NCI-H1092 (cell line): ENCODE measurements around the gene TOMM70.
"Not testable (repeated sequence)": the region's sequence is repeated elsewhere in the genome, so short reads cannot be mapped to it uniquely, and the experiment has no call there.

Experiments
- DNase-seq: peaks from one replicate; lab custom pipeline; 2025; lab: John Stamatoyannopoulos, UW

TOMM70 gene

DNA sequence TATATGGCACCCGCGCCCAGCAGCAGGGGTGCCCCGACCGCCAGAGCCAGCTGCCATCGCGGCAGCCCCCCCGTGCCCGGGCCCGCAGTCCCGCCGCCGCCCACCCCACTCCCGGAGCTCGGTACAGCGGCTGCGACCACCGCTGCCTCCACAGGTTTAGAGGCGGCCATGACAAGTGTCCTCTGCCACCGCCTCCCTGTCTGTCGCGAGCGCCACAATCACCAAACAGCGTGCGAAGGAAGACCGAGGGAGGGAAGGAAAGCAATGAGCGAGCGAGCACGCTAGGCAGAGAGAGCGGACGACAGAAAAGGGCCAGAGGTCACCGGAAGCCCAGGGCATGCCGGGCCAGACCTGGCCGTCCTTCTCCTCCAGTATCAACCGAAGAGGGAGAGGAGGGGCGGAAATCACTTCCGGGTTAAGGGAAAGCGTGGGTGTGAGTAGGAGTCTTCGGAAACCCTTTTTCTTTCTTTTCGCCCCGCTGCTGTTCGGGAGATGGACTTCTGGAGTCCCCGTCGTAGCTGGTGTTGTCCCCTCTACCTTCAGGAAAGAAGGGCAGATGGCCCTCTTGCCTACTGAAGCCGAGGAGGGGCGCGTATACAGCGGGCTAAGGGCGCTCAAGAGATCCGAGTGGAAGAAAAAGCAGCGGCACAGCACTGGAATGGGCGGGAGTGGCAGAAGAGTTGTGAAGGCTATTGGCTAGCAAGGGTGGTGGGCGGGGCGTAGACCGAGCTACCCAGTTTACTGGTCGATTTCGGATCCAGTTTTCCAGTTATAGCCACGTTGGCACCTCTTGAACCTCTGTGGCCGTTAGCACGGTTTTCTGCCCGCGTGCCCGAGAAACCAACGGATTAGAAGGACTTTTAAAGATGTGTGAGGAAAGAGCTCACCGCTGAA lies at the start of gene TOMM70, which contains the start of gene LNP1:
Gene TOMM70 (minus strand): TSS at position 310 of the 894 bp plus-strand sequence. CDS start 140 bp downstream, at position 170.
Gene LNP1 (plus strand): TSS at position 760 of the 894 bp plus-strand sequence. CDS start 28,191 bp downstream, outside the sequence.
- DNase-seq: peak; percentile 96

DNA sequence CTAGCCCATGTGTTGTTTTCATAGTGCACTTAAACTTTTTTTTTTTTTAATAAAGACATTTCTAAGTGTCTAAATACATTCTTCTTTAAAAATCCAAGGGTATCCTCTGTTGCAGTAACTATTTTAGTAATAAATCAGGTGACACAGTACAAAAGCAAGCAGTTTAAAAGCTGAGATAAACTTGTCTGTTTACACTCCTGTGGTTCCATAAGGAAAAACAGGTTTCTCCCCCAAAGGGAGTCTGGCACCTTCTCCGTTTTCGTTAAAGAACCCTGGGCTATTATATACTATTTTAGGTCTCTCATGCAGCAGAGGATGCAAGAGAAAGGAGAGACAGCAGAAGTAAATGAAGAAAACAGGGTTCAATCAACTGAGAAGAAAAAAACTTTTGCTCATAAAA lies 48.3 kb upstream of the TOMM70 start:
- no peak for DNase-seq

DNA sequence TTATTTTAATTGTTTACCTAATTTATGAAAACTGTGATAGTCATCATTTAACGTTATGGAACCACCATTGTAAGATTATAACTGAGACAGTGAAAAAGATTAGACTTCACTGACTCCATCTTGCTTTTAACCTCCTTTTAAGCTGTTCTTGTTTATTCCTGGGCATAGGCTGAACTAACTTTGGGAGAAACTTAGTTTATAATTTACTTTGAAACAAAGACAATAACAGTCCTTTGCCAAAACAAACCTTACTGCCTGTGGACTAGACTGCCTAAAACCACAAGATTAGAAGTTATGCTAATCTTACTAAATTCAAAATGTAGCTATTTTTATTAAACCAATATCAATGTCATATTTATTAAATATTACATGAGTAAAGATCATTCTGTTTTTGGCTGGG lies 47.2 kb upstream of the TOMM70 start:
- no peak for DNase-seq

DNA sequence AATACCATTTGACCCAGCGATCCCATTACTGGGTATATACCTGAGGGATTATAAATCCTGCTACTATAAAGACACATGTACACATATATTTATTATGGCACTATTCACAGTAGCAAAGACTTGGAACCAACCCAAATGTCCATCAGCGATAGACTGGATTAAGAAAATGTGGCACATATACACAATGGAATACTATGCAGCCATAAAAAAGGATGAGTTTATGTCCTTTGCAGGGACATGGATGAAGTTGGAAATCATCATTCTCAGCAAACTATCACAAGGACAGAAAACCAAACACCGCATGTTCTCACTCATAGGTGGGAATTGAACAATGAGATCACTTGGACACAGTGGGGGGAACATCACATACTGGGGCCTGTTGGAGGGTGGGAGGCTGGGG lies 46.2 kb upstream of the TOMM70 start:
- not testable (repeated sequence) for DNase-seq

DNA sequence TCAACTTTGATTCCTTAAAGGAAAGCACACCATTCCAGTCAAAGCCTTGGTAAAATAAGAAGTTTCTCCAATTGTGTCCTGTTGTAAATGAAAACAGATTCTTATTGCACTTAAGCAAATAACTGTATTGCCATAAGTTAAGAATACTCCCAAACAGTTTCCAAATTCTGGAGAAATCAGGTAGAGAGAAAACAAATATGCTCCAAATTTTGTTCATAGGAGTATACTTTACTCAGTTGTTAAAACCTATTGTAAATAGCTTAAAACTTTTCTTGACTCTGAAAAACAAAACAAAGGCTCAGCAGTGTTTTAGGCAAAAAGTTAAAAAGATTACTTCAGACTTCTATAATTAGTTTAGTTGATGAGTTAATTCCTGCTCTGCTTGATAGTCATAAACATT lies 42.8 kb upstream of the TOMM70 start:
- no peak for DNase-seq

DNA sequence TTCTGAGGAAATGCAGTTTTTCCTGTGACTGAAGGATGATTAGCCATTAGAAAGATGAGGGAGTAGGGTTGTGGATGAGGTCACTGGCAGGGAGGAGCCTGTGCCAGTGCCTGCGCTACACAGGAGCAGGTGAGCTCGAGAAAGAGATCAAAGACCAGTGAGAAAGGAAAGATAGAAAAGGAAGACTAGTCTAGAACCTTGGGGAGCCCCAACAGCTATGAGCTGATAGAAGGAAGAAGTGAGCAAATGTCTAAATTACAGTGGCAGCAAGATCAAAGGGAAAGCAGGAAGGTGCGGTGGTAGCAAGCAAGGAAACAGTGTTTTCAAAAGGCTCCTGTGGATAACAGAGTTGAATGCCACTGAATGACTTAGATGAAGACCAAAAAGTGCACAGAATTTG lies 40.0 kb upstream of the TOMM70 start:
- DNase-seq: no peak

DNA sequence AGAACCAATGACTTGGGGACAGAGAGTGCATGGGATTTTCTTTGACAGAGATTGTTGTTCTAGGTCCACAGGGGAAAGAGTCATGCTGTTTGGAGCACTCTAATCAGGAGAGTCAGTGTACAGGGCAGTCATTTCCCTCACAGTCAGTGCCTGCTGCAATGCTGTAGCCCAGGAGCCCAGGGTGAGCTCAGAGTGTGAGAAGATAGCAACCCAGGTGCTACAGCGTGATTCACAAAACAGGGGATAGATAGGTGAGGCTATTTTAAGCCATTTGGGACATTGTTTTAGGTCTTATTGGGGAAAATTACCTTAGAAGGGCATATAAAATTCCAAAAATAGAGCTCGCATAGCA lies 37.7 kb upstream of the TOMM70 start:
- DNase-seq: no peak

DNA sequence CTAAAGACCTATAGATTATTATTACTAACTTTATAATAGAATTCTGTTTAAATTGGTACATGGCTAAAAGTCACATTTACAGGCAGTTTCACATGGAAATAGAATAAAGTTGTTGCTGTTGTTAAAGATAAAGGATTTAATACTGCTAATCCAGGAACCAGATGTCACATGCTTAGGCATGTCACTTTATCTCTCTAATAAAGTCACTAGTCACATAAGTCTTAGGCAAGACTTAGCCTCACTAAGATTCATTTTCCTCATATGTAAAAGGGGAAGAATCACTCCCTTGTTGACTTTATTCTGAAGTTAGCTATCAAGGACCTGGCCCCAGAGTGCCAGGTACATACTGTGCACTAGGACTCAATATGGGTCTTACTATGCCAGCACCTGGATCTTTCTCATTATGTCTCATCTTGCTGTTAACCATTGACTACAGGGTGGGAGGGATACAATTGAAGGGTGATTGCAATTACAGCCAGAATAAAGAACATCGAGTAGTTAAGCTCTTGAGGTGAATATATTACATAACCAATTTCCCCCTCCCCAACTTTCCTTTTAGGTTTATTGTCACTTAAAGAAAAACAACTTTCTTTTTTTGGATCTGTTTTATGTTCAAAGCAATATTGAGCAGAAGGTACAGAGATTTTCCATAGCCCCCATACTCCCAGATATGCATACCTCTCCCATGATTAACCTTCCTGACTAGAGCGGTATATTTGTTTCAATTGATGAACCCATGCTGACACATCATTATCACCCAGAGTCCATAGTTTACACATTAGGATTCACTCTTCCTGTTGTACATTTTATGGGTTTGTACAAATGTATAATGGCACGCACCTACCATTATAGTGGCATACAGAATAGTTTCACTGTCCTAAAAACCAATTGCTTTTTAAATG lies 37.1 kb upstream of the TOMM70 start:
- DNase-seq: no peak

DNA sequence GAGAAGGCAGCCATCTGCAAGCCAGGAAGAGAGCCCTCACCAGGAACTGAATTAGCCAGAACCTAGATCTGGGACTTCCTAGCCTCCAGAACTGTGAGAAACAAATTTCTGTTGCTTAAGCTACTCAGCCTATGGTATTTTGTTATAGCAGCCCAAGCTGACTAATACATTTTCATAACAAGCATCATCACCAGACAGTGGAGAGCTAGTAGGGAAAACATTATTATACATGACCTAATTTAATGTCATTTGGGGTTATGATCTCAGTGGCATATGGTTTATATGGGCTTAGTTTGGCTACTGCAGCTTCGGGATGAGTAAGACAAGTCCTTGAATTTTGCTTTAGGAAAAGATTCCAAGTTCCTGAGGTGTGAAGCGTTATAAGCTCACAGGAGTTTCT lies 36.1 kb upstream of the TOMM70 start:
- no peak for DNase-seq

DNA sequence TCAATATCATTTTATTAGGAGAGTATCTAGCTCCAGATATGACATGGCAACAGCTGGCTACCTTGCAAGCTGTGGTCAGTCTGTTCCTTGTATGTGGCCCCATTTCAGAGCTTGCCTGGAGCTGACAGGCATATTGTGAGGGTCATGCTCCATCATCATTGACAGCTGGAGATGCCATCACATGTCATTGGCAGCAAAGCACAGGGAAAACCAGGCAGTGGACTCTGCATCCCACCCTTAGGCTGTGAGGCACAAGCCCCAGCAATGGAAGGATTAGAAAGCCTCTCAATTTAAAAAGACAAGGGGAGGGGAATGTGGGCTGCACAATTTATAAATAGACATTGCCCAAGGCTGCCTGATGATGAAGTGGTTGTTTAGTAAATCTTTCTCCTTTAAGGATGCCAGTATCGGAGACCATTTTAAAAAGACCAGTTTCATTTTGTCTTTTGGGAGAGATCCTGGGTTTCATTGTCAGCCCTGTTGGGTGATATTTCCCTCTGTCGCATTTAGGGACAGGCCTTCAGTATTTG lies 28.4 kb upstream of the TOMM70 start:
- no peak for DNase-seq

DNA sequence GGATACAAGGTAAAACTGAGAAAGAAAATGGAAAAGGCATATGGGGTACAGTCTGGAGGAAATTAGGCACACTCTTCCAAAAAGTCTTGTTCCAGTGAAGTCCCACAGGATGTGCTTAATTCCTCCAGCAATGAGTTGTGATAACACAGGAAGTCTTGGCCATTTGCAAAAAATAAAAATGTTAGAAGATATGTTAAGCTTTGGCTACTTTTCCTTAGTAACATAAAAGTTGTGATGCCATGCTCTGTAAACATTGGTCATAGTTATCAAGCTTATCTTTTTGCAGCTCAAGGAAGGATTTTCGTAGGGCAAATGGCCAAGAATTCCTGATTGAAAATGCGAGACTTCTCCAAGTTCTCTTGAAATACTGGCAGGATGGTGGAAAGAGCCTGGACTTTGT lies 26.8 kb upstream of the TOMM70 start:
- no peak for DNase-seq

DNA sequence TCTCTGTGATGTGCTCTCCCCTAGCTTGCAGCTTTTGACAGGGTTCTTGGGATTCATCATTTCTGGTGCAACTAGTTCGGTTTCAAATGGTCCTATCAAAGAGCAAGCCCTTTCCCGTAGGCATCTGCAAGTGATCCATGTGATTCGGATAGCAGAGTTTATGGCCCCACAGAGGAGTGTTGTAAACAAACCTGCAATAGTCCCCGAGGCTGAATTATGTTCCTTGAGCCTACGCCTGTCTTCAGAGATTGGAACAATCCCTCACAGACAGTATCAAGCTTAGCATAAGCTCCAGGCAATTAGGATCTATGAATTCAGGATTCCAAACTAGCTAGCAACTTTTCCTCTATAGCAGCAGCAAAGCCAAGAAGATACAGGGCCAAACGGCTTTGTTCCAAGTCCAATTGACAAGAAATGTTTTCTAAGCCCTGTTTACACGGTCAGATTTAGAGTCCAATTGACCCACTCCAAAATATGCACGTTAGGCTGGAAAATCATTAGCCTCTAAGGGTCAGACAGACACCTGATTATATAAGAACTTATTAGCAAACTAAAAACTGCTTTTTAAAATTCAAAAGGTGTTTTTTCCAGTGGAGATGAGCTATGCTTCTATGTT lies 25.3 kb upstream of the TOMM70 start:
- no peak for DNase-seq

DNA sequence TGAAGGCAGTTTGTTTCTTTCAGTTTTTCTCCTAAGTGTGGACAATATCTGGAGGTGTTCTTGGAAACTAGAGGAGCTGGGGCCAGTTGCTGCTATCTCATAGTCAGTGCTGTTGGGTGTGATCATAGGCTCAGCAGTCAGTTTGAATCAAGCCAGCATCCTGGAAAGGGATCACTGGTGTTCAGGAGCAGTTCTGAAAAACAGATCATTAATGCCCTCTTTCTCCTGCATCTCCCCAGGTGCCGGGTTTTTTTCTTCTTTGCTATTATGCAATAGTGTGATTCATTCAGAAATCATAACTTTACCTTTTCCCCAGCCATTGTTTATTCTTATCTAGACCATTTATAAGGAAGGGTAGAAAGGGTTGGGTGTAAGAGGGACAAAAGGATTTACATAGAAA lies 24.4 kb upstream of the TOMM70 start:
- DNase-seq: no peak

DNA sequence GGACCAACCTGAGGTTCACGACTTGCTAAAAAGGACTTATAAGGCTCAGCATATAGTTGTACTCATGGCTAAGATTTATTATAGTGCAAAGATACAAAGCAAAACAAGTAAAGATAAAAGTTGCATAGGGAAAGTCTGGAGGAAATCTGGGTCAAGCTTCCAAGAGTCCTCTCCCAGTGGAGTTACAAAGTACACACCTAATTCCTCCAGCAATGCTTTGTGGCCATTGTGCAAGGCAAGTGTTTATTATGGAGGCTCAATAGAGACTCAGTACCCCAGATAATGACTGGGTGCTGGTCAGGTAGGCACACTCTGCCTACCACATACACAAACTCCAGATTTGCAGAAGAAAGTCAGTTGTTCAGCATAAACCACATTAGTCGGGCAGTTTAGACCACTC lies 23.4 kb upstream of the TOMM70 start:
- no peak for DNase-seq

DNA sequence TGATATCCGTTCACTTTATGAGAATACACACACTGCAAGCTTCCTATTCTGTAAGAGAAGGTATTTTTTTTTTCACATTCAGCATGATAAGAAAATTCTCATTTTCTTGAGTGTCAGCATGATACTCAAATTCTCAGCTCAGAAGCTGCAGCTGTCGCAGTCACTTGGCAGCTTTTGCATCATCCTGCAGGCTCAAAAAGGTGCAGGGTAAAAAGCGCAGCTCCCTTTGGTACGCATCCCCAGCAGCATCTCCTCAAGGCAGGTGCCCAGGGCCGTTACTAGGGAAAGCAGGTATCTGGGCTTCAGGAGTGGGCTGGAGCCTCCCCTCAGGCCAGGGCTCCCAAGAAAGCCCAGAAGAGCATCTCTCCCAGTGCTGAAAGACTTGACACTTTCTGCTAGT lies 22.7 kb upstream of the TOMM70 start:
- no peak for DNase-seq

DNA sequence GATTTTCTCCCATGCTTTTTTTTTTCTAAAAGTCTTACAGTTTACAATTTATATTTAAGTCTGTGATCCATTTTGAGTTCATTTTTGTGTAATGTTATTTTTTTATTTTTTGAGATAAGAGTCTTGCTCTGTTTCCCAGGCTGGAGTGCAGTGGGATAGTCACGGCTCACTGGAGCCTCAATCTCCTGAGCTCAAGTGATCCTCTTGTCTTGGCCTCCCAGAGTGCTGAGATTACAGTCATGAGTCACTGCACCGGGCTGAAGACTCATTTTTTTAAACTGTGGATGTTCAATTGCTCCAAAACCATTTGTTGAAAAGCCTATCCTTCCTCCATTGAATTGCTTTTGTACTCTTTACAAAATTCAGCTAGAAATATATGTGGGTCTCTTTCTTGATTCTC lies 20.0 kb upstream of the TOMM70 start:
- no peak for DNase-seq

DNA sequence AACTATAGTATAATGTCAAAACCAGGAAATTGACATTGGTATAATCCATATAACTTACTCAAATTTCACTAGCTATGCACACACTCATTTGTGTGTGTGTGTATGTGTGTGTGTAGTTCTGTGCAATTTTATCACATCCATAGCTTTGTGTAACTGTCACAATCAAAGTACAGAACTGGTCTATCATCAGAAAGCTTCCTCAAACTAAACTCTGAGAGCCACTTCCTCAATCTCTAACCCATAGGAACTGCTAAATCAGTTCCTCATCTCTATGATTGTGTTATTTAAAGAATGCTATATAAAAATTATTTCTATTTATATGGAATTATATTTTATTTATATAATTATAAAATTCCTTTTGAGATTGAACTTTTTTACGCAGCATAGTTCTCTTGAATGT lies 18.5 kb upstream of the TOMM70 start:
- no peak for DNase-seq

DNA sequence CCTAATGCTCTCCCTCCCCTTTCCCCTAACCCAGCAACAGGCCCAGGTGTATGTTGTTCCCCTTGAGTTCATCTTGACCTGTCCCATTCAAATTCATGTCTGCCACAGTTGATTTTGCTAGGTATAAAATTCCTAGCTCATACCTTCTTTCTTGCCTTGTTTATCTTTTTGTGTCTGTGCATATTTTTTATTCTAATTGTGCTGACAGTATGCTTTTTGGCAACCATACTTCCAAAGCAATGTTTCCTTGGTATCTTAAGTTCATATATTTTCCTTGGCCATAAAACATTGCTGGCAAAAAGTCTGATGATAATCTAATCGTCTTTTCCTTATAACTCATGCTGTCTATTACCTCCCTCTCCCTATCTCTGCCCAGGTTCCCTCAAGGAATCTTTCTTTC lies 16.0 kb upstream of the TOMM70 start:
- DNase-seq: no peak

DNA sequence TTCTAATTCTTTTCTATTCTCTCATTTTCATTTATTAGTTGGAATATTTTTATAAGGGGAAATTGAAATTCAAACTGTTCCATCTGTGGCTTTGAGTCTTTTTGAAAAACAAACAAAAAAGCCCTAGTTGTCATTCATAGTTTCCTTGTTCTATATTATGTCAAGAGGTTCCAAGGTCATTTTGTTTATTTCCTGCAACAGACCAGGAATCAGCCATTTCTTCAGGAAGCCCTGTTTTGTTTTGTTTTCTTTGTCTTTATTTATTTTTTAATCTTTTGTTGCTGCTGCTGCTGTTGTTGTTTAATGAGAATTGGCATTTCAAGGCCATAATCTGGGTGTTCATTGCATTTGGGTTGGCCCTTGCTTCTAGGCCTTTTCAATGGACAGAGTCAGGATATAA lies 15.3 kb upstream of the TOMM70 start:
- no peak for DNase-seq

DNA sequence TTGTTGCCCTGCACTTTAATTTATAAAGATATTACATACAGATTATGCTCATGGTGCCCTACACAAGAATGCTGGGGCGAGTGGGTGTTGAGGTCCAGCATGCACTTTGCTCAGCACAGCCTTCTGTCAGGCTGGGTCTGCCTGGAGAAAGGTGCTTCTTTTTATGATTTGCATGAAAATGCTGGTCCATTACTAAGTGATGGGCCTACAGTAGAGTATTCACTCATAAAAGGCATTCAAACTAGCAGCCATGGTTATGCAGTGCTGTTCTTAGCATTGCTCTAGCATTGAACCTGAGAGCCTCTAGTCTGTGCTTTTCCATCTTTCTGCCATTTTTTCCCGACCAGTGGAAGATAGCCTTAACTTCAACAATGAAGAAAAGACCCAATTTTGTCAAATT lies 12.7 kb upstream of the TOMM70 start:
- no peak for DNase-seq

DNA sequence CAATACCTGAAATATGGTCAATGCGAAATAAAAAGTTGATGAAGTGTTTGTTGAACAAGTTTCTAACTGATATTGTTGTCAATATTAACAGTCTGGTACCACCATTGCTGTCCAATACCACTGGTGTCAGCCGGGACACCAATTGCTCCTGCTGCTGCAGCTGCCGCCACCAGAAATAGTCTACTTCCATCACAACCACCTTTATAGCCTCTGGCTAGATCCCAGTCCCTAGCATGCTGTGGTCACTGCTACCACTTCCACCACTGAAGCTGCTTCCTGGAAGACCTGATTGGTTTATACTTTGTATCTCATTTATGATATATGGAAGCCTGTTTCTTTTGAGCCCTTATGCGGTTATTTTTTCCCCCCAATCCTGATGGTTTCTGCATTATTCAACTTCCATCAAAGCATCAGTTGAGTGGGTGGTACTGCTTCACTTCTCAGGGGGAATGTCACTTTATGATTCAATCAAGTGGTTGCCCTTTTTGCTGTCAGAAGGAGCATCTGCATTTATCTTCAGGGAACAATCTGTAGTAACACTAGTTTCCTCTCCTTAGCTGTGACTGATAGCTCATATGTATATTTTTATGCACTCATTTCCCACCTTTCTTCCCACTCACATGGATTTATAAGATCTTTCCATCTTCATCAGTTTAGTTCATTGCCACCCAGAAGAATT lies 12.2 kb upstream of the TOMM70 start:
- DNase-seq: no peak
